H4 (cell line): ENCODE measurements around the gene SMG6. TPM values are rescaled to one million over a fixed set of nuclear protein-coding genes. Genes with fewer than 3 reads are reported as not detected.
"Not testable (repeated sequence)": the region's sequence is repeated elsewhere in the genome, so short reads cannot be mapped to it uniquely, and the experiment has no call there.

Experiments
- DNase-seq: peaks from one replicate; pipeline ENCODE4 v3.0.0-alpha.2; 2015; ENCODE audit warnings: low spot score
- total RNA-seq: library from RNA; depleted of rRNA; stranded (reverse); fragments of >200 nt; shearing (Covaris generic); gene quantifications from 2 replicates; pipeline ENCODE4 v1.2.3, GENCODE V29; 2014

Gene SMG6
- total RNA-seq, 1 experiment from 2014 or later: 10.3 TPM

GRCh38 chr17:2028234-2028614, 275.4 kb downstream of the SMG6 start:
- DNase-seq: no peak

- no peak for DNase-seq
Observed at GRCh38 chr17:2027528-2028233, 275.9 kb downstream of the SMG6 start.

GRCh38 chr17:2025622-2026309, 277.8 kb downstream of the SMG6 start:
- peak; percentile 36 for DNase-seq

- peak; percentile 41 for DNase-seq
Observed at GRCh38 chr17:2025220-2025621, 278.4 kb downstream of the SMG6 start, which contains the start of gene RTN4RL1. Gene RTN4RL1 (minus strand): TSS chr17:2025334. CDS start chr17:2024865, 469 bp downstream.

- no peak for DNase-seq
Observed at GRCh38 chr17:2024572-2025219, 278.9 kb downstream of the SMG6 start.

- DNase-seq: no peak
Observed at GRCh38 chr17:2023692-2024571, 279.7 kb downstream of the SMG6 start.

GRCh38 chr17:2023256-2023655, 280.3 kb downstream of the SMG6 start:
- DNase-seq: no peak

GRCh38 chr17:2022647-2023240, 280.8 kb downstream of the SMG6 start:
- no peak for DNase-seq

- no peak for DNase-seq
Observed at GRCh38 chr17:2020721-2021120, 282.9 kb downstream of the SMG6 start.

GRCh38 chr17:2019723-2020122, 283.9 kb downstream of the SMG6 start:
- DNase-seq: no peak

- no peak for DNase-seq
Observed at GRCh38 chr17:2018716-2019510, 284.7 kb downstream of the SMG6 start.

GRCh38 chr17:2017274-2017941, 286.2 kb downstream of the SMG6 start:
- DNase-seq: no peak

GRCh38 chr17:2016494-2016893, 287.1 kb downstream of the SMG6 start:
- DNase-seq: no peak

- DNase-seq: no peak
Observed at GRCh38 chr17:2015314-2015713, 288.3 kb downstream of the SMG6 start.

- no peak for DNase-seq
Observed at GRCh38 chr17:2013994-2014317, 289.6 kb downstream of the SMG6 start.

- DNase-seq: not testable (repeated sequence)
Observed at GRCh38 chr17:2013220-2013993, 290.2 kb downstream of the SMG6 start.

GRCh38 chr17:2012499-2012898, 291.1 kb downstream of the SMG6 start:
- DNase-seq: no peak

GRCh38 chr17:2011411-2012371, 291.9 kb downstream of the SMG6 start:
- DNase-seq: peak; percentile 58
